Parathyroid adenoma (tissue), 2 donors: ENCODE data around the gene CLASP1.

ENCODE experiments used
- H2AFZ ChIP-seq: fragments of 300-600 bp; sonication (generic); one replicate; pipeline ENCODE4 v1.7.0; 2017; ENCODE audit warnings: antibody characterized with exemption, mild to moderate bottlenecking
- H3K27ac ChIP-seq: fragments of 300-600 bp; sonication (generic); one replicate; pipeline ENCODE4 v1.7.0; 2017
- H3K27me3 ChIP-seq: fragments of 300-600 bp; sonication (generic); one replicate; pipeline ENCODE4 v1.7.0; 2017; ENCODE audit warnings: low read length; ENCODE audit not compliant: control insufficient read depth, insufficient read depth
- H3K36me3 ChIP-seq: fragments of 300-600 bp; sonication (generic); one replicate; pipeline ENCODE4 v1.7.0; 2017; ENCODE audit warnings: low read length; ENCODE audit not compliant: control insufficient read depth, insufficient read depth
- H3K4me1 ChIP-seq: fragments of 300-600 bp; sonication (generic); one replicate; pipeline ENCODE4 v1.7.0; 2017; ENCODE audit warnings: control low read depth
- H3K4me2 ChIP-seq: fragments of 300-600 bp; sonication (generic); one replicate; pipeline ENCODE4 v1.7.0; 2017; ENCODE audit warnings: low read length
- H3K4me3 ChIP-seq: fragments of 300-600 bp; sonication (generic); one replicate; pipeline ENCODE4 v1.7.0; 2017; ENCODE audit warnings: low read depth, low read length
- H3K79me2 ChIP-seq: fragments of 300-600 bp; sonication (generic); one replicate; pipeline ENCODE4 v1.7.0; 2017; ENCODE audit warnings: control low read depth
- H3K9ac ChIP-seq: fragments of 300-600 bp; sonication (generic); one replicate; pipeline ENCODE4 v1.7.0; 2017; ENCODE audit warnings: mild to moderate bottlenecking
- H3K9me3 ChIP-seq: fragments of 300-600 bp; sonication (generic); one replicate; pipeline ENCODE4 v1.7.0; 2017; ENCODE audit warnings: low read length; ENCODE audit not compliant: control insufficient read depth
- TF ChIP-seq, protein P1 (sequence below): fragments of 300-600 bp; sonication (generic); IDR thresholded peaks from one replicate; pipeline ENCODE4 v1.7.0; 2017; ENCODE audit warnings: antibody characterized with exemption, mild to moderate bottlenecking
- donor health status: primary hyperparathyroidism.

CLASP1 gene

GRCh38 chr2:121513597-121514333 is 135.5 kb downstream of the CLASP1 start:
- Histone ChIP-seq H2AFZ (no peak overlapping the region), H3K27me3 (no peaks in the 10 kb centered on the region), H3K4me1 (no peaks in the 10 kb centered on the region), H3K36me3 (no peaks in the 10 kb centered on the region), H3K9me3 (no peaks in the 10 kb centered on the region), H3K79me2 (peaks cover 11% of the 10 kb centered on the region), H3K27ac (no peak overlapping the region), H3K4me3 (no peak overlapping the region), H3K9ac (no peak overlapping the region), H3K4me2 (no peak overlapping the region)
- TF ChIP-seq, protein P1, sequence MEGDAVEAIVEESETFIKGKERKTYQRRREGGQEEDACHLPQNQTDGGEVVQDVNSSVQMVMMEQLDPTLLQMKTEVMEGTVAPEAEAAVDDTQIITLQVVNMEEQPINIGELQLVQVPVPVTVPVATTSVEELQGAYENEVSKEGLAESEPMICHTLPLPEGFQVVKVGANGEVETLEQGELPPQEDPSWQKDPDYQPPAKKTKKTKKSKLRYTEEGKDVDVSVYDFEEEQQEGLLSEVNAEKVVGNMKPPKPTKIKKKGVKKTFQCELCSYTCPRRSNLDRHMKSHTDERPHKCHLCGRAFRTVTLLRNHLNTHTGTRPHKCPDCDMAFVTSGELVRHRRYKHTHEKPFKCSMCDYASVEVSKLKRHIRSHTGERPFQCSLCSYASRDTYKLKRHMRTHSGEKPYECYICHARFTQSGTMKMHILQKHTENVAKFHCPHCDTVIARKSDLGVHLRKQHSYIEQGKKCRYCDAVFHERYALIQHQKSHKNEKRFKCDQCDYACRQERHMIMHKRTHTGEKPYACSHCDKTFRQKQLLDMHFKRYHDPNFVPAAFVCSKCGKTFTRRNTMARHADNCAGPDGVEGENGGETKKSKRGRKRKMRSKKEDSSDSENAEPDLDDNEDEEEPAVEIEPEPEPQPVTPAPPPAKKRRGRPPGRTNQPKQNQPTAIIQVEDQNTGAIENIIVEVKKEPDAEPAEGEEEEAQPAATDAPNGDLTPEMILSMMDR, result no peak

GRCh38 chr2:121510857-121511256 is 138.4 kb downstream of the CLASP1 start:
- no peaks in the 10 kb centered on the region for H3K9me3 ChIP-seq
- no peaks in the 10 kb centered on the region for H3K27me3 ChIP-seq
- H3K79me2 ChIP-seq, result peaks cover 15% of the 10 kb centered on the region
- H3K4me3 ChIP-seq, result no peak overlapping the region
- H3K9ac ChIP-seq, result no peak overlapping the region
- no peaks in the 10 kb centered on the region for H3K4me1 ChIP-seq
- TF ChIP-seq, protein P1, result no peak
- H3K4me2 ChIP-seq, result no peak overlapping the region
- H3K36me3 ChIP-seq, result no peaks in the 10 kb centered on the region
- H2AFZ ChIP-seq, result no peak overlapping the region
- H3K27ac ChIP-seq, result no peak overlapping the region

DNA sequence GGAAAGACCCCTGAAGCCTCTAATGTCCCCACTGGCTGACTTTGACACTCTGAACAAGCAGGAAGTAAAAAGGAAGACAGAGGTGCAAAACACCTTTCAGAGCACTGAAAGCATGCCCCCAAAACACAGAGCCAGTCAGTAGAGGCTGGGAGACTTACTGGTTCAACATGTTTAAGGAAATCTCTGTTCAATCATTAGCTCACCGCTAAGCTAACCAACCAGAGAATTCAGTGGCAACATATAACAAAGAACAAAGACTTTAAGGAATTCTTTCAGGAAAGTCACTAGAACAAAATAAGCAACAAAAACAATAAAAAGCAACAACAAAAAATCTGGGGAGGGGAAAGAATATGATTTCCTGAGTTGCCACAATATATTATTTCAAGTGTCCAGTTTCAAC is 142.6 kb downstream of the CLASP1 start:
- TF ChIP-seq, protein P1, result no peak
- Histone ChIP-seq H3K9me3 (no peaks in the 10 kb centered on the region), H3K4me2 (no peak overlapping the region), H3K27me3 (no peaks in the 10 kb centered on the region), H3K4me3 (no peak overlapping the region), H3K9ac (no peak overlapping the region), H3K36me3 (no peaks in the 10 kb centered on the region), H3K27ac (no peak overlapping the region), H3K79me2 (peaks cover 19% of the 10 kb centered on the region), H3K4me1 (peaks cover 5% of the 10 kb centered on the region), H2AFZ (no peak overlapping the region)

GRCh38 chr2:121505986-121506586 is 143.2 kb downstream of the CLASP1 start:
- H3K27me3 ChIP-seq, result no peaks in the 10 kb centered on the region
- peaks cover 19% of the 10 kb centered on the region for H3K79me2 ChIP-seq
- no peak overlapping the region for H3K4me3 ChIP-seq
- no peak overlapping the region for H3K9ac ChIP-seq
- H3K36me3 ChIP-seq, result no peaks in the 10 kb centered on the region
- TF ChIP-seq, protein P1, result no peak
- peaks cover 6% of the 10 kb centered on the region for H3K4me1 ChIP-seq
- H3K27ac ChIP-seq, result no peak overlapping the region
- no peak overlapping the region for H3K4me2 ChIP-seq
- no peak overlapping the region for H2AFZ ChIP-seq
- H3K9me3 ChIP-seq, result no peaks in the 10 kb centered on the region

GRCh38 chr2:121505005-121505404 is 144.3 kb downstream of the CLASP1 start:
- Histone ChIP-seq H3K4me2 (no peak overlapping the region), H3K4me1 (peaks cover 6% of the 10 kb centered on the region), H3K4me3 (no peak overlapping the region), H3K27me3 (no peaks in the 10 kb centered on the region), H3K36me3 (peaks cover under 1% of the 10 kb centered on the region), H2AFZ (no peak overlapping the region), H3K9me3 (no peaks in the 10 kb centered on the region), H3K27ac (no peak overlapping the region), H3K79me2 (peaks cover 19% of the 10 kb centered on the region), H3K9ac (no peak overlapping the region)
- TF ChIP-seq, protein P1, result no peak
